BJ (cell line): Measurements from ENCODE around the gene LIME1. TPM values are rescaled to one million over a fixed set of nuclear protein-coding genes. Genes with fewer than 3 reads are reported as not detected.

Experiments used
- CTCF ChIA-PET: fragments of 350-600 bp; formaldehyde crosslinking; extraction: SDS; loops from one replicate; lab custom pipeline; 2021; ENCODE audit warnings: antibody characterized with exemption, inconsistent platforms; lab: Yijun Ruan, JAX
- POLR2A ChIA-PET: fragments of 300-600 bp; sonication (Branson Sonifier 250); formaldehyde crosslinking; extraction: SDS; loops from one replicate; lab custom pipeline; 2021; ENCODE audit warnings: antibody characterized with exemption; lab: Charles Lee
- DNase-seq: peaks from one replicate; pipeline ENCODE4 v3.0.0-alpha.2; 2011; ENCODE audit warnings: low read depth
- H3K27me3 ChIP-seq: 2 replicates; pipeline ENCODE4 v1.6.0; 2011; ENCODE audit warnings: low read length; ENCODE audit not compliant: control insufficient read depth, insufficient read depth
- H3K36me3 ChIP-seq: 2 replicates; pipeline ENCODE4 v1.5.1; 2011; ENCODE audit warnings: low read length; ENCODE audit not compliant: control insufficient read depth, insufficient read depth
- H3K4me3 ChIP-seq: 2 replicates; pipeline ENCODE4 v1.5.1; 2011; ENCODE audit warnings: low read depth, mild to moderate bottlenecking, control low read depth, low read length
- CTCF ChIP-seq: IDR thresholded peaks from 2 replicates; pipeline ENCODE4 v1.5.1; 2011; ENCODE audit warnings: low read depth, mild to moderate bottlenecking, control low read depth, inconsistent platforms, low read length, moderate library complexity; ENCODE audit not compliant: insufficient read depth
- polyA minus RNA-seq: library from RNA; depleted of rRNA, polyadenylated mRNA; stranded (reverse); fragments of >200 nt; gene quantifications from 2 replicates; pipeline ENCODE4 v1.2.3, GENCODE V29; 2011; rRNA and poly(A)+ RNA removed
- polyA plus RNA-seq: library from polyadenylated mRNA; depleted of rRNA; stranded (reverse); fragments of >200 nt; gene quantifications from 2 replicates; pipeline ENCODE4 v1.2.3, GENCODE V29; 2011; rRNA removed

Gene LIME1
- polyA plus RNA-seq (1.7 and 2.5 TPM in 2 replicates), polyA minus RNA-seq (0.47 and 0.67 TPM in 2 replicates)

- H3K27me3 ChIP-seq: no peaks in the 10 kb centered on the region
- no peak for TF ChIP-seq CTCF
- DNase-seq: no peak
- H3K36me3 ChIP-seq: peaks cover 19% of the 10 kb centered on the region
- POLR2A ChIA-PET: no interaction called here
- CTCF ChIA-PET: no interaction called here
- H3K4me3 ChIP-seq: no peak within 1 kb of the TSS
Measured at GRCh38 chr20:63735859-63736718, at the start of gene LIME1. TSS of gene LIME1 (plus strand) at chr20:63736664. CDS start at chr20:63737550, 886 bp downstream.

GRCh38 chr20:63687419-63688178, 48.9 kb upstream of the LIME1 start:
- no peak for DNase-seq
- Histone ChIP-seq H3K27me3 (no peaks in the 10 kb centered on the region), H3K36me3 (peaks cover 3% of the 10 kb centered on the region), H3K4me3 (no peak overlapping the region)
- no peak for TF ChIP-seq CTCF
- POLR2A ChIA-PET: interaction anchor here (0.6 kb wide), 1 partner anchor 114 kb away, joined by 5 read pairs; no protein-coding TSS in a partner anchor
- CTCF ChIA-PET: interaction anchor here (1.5 kb wide), 1 partner anchor 150 kb away, joined by 3 read pairs; the partner anchor contains the start of gene PTK6

GRCh38 chr20:63688228-63689045, 48.0 kb upstream of the LIME1 start:
- CTCF ChIA-PET: interaction anchor here (1.5 kb wide), 1 partner anchor 151 kb away, joined by 3 read pairs; the partner anchor contains the start of gene PTK6
- Histone ChIP-seq H3K36me3 (peaks cover 3% of the 10 kb centered on the region), H3K4me3 (no peak overlapping the region), H3K27me3 (no peaks in the 10 kb centered on the region)
- no peak for TF ChIP-seq CTCF
- DNase-seq: no peak
- POLR2A ChIA-PET: no interaction called here

- TF ChIP-seq CTCF: no peak
- no peak for DNase-seq
- Histone ChIP-seq H3K27me3 (no peaks in the 10 kb centered on the region), H3K36me3 (peaks cover 5% of the 10 kb centered on the region), H3K4me3 (no peak overlapping the region)
- ChIA-PET CTCF (interaction anchor here (1.0 kb wide), 1 partner anchor 285 kb away, joined by 3 read pairs; no protein-coding TSS in a partner anchor), POLR2A (no interaction called here)
Measured at GRCh38 chr20:63689046-63690002, 47.1 kb upstream of the LIME1 start.
